Measurements from ENCODE around the gene GLB1L2.

The GLB1L2 gene

GRCh38 chr11:134413043-134413825 is 81.4 kb downstream of the GLB1L2 start:
- no peak overlapping the region for H3K9ac ChIP-seq (ENCODE audit: low read length)
- H3K27ac ChIP-seq (ENCODE audit: low read depth, low read length): no peak overlapping the region
- no peak overlapping the region for H2AFZ ChIP-seq (ENCODE audit: low read depth, low read length, severe bottlenecking)
- H3F3A ChIP-seq (ENCODE audit: insufficient read depth): no peaks in the 10 kb centered on the region
- H3K9me3 ChIP-seq (ENCODE audit: insufficient read depth, low read length): no peaks in the 10 kb centered on the region
- no peaks in the 10 kb centered on the region for H4K20me1 ChIP-seq (ENCODE audit: low read depth, low read length)
- H3K4me2 ChIP-seq (ENCODE audit: low read depth, low read length, poor library complexity, severe bottlenecking): no peak overlapping the region
- no peak overlapping the region for H3K4me3 ChIP-seq (ENCODE audit: insufficient read depth, low read length, poor library complexity, severe bottlenecking)
- H3K36me3 ChIP-seq (ENCODE audit: low read length): no peaks in the 10 kb centered on the region
- H3K27me3 ChIP-seq (ENCODE audit: low read length): no peaks in the 10 kb centered on the region
- TF ChIP-seq EZH2phosphoT487 (conservative IDR thresholded peaks at IDR 0.05; ENCODE audit: low read length): no peak
- TF ChIP-seq CTCF (IDR thresholded peaks at IDR 0.05; ENCODE audit: insufficient read depth, low read length, poor library complexity, severe bottlenecking): no peak
- H3K79me2 ChIP-seq (ENCODE audit: insufficient read depth, low read length): no peaks in the 10 kb centered on the region
- no peaks in the 10 kb centered on the region for H3K9me2 ChIP-seq (replicated peaks; ENCODE audit: insufficient read depth, low read length)

GRCh38 chr11:134413826-134414731 is 82.3 kb downstream of the GLB1L2 start:
- Histone ChIP-seq H4K20me1 (ENCODE audit: low read depth, low read length) (no peaks in the 10 kb centered on the region), H3K4me2 (ENCODE audit: low read depth, low read length, poor library complexity, severe bottlenecking) (no peak overlapping the region), H3K9me3 (ENCODE audit: insufficient read depth, low read length) (no peaks in the 10 kb centered on the region), H3K79me2 (ENCODE audit: insufficient read depth, low read length) (no peaks in the 10 kb centered on the region), H3K27me3 (ENCODE audit: low read length) (no peaks in the 10 kb centered on the region), H3K27ac (ENCODE audit: low read depth, low read length) (no peak overlapping the region), H2AFZ (ENCODE audit: low read depth, low read length, severe bottlenecking) (no peak overlapping the region), H3K9ac (ENCODE audit: low read length) (no peak overlapping the region), H3K9me2 (replicated peaks; ENCODE audit: insufficient read depth, low read length) (no peaks in the 10 kb centered on the region), H3K36me3 (ENCODE audit: low read length) (no peaks in the 10 kb centered on the region), H3F3A (ENCODE audit: insufficient read depth) (no peaks in the 10 kb centered on the region), H3K4me3 (ENCODE audit: insufficient read depth, low read length, poor library complexity, severe bottlenecking) (no peak overlapping the region)
- TF ChIP-seq EZH2phosphoT487 (conservative IDR thresholded peaks at IDR 0.05; ENCODE audit: low read length) (no peak), CTCF (IDR thresholded peaks at IDR 0.05; ENCODE audit: insufficient read depth, low read length, poor library complexity, severe bottlenecking) (no peak)

GRCh38 chr11:134414766-134415765 is 83.3 kb downstream of the GLB1L2 start:
- Histone ChIP-seq H3K27me3 (ENCODE audit: low read length) (no peaks in the 10 kb centered on the region), H3K9ac (ENCODE audit: low read length) (no peak overlapping the region), H3K79me2 (ENCODE audit: insufficient read depth, low read length) (no peaks in the 10 kb centered on the region), H3F3A (ENCODE audit: insufficient read depth) (no peaks in the 10 kb centered on the region), H3K9me3 (ENCODE audit: insufficient read depth, low read length) (no peaks in the 10 kb centered on the region), H3K4me3 (ENCODE audit: insufficient read depth, low read length, poor library complexity, severe bottlenecking) (no peak overlapping the region), H3K36me3 (ENCODE audit: low read length) (no peaks in the 10 kb centered on the region), H2AFZ (ENCODE audit: low read depth, low read length, severe bottlenecking) (no peak overlapping the region), H3K4me2 (ENCODE audit: low read depth, low read length, poor library complexity, severe bottlenecking) (no peak overlapping the region), H3K27ac (ENCODE audit: low read depth, low read length) (no peak overlapping the region), H4K20me1 (ENCODE audit: low read depth, low read length) (no peaks in the 10 kb centered on the region), H3K9me2 (replicated peaks; ENCODE audit: insufficient read depth, low read length) (no peaks in the 10 kb centered on the region)
- no peak for TF ChIP-seq EZH2phosphoT487 (conservative IDR thresholded peaks at IDR 0.05; ENCODE audit: low read length)
- TF ChIP-seq CTCF (IDR thresholded peaks at IDR 0.05; ENCODE audit: insufficient read depth, low read length, poor library complexity, severe bottlenecking): no peak
